Colonic mucosa (tissue), 4 donors: ENCODE results near the gene FCN2. TPM values are rescaled to one million over a fixed set of nuclear protein-coding genes. Genes with fewer than 3 reads are reported as not detected.
"Not testable (repeated sequence)": the region's sequence is repeated elsewhere in the genome, so short reads cannot be mapped to it uniquely, and the experiment has no call there.

Experiments used
- DNase-seq: peaks from one replicate; pipeline ENCODE4 v3.0.0-alpha.2; 2020
- H3K27ac ChIP-seq: fragments of 200-600 bp; one replicate; pipeline ENCODE4 v1.8.0; 2021
- H3K27me3 ChIP-seq: fragments of 200-600 bp; one replicate; pipeline ENCODE4 v1.8.0; 2021
- H3K36me3 ChIP-seq: fragments of 200-600 bp; one replicate; pipeline ENCODE4 v1.8.0; 2021
- H3K4me1 ChIP-seq: fragments of 200-600 bp; one replicate; pipeline ENCODE4 v1.8.0; 2021; ENCODE audit warnings: mild to moderate bottlenecking
- H3K4me3 ChIP-seq: fragments of 200-600 bp; one replicate; pipeline ENCODE4 v1.8.0; 2021
- H3K9ac ChIP-seq, 2 donors: one replicate each; pipeline ENCODE4 v1.7.0; 2013; ENCODE audit warnings: control low read depth in 2 of 2, low read depth in 2 of 2, low read length in 2 of 2
- H3K9me3 ChIP-seq: fragments of 200-600 bp; one replicate; pipeline ENCODE4 v1.8.0; 2021
- CTCF ChIP-seq: fragments of 200-600 bp; IDR thresholded peaks from one replicate; pipeline ENCODE4 v1.8.0; 2022; ENCODE audit warnings: antibody characterized with exemption, mild to moderate bottlenecking
- intact Hi-C: fragments of 100-400 bp; cut with DNase I; formaldehyde crosslinking; loops from one replicate; pipeline ENCODE4 v1.14.1; 2022
- total RNA-seq, 2 donors: library from RNA; stranded (reverse); fragmentation: NEBNext Ultra II Directional in 1 of 2; extraction: Animal tissue kit (Norgen Biotek cat#: 25700) in 1 of 2; gene quantifications; one replicate each; pipeline ENCODE4 v1.2.1, GENCODE V29; 2021
- donor health status: healthy.
- donor health status: DM: no; HTN: no; CAD: no.
- donor health status: DM: no; HTN: no; CAD: no.

The FCN2 gene
- total RNA-seq, 2 donors from 2014 or later: not detected

- DNase-seq: no peak
- Histone ChIP-seq H3K4me3 (no peak overlapping the region), H3K27ac (no peak overlapping the region), H3K36me3 (no peaks in the 10 kb centered on the region), H3K9me3 (no peaks in the 10 kb centered on the region), H3K27me3 (no peaks in the 10 kb centered on the region), H3K4me1 (no peaks in the 10 kb centered on the region), H3K9ac (no peak overlapping the region)
- intact Hi-C loops: no loop called here
- no peak for TF ChIP-seq CTCF
These were observed 26.7 kb upstream of the FCN2 start for GRCh38 chr9:134853893-134854292.

GRCh38 chr9:134854541-134854981 is 26.0 kb upstream of the FCN2 start:
- Histone ChIP-seq H3K36me3 (no peaks in the 10 kb centered on the region), H3K4me3 (no peak overlapping the region), H3K4me1 (no peaks in the 10 kb centered on the region), H3K9ac (no peak overlapping the region), H3K9me3 (no peaks in the 10 kb centered on the region), H3K27ac (no peak overlapping the region), H3K27me3 (no peaks in the 10 kb centered on the region)
- no peak for DNase-seq
- TF ChIP-seq CTCF: no peak
- intact Hi-C loops: no loop called here

GRCh38 chr9:134855231-134855899 is 25.2 kb upstream of the FCN2 start:
- H3K4me3 ChIP-seq: no peak overlapping the region
- no peaks in the 10 kb centered on the region for H3K36me3 ChIP-seq
- no peaks in the 10 kb centered on the region for H3K4me1 ChIP-seq
- no peak for TF ChIP-seq CTCF
- H3K27ac ChIP-seq: no peak overlapping the region
- intact Hi-C loops: no loop called here
- no peaks in the 10 kb centered on the region for H3K9me3 ChIP-seq
- no peak for DNase-seq
- no peaks in the 10 kb centered on the region for H3K27me3 ChIP-seq
- H3K9ac ChIP-seq: no peak overlapping the region

GRCh38 chr9:134855900-134856377 is 24.7 kb upstream of the FCN2 start:
- Histone ChIP-seq H3K27ac (no peak overlapping the region), H3K27me3 (no peaks in the 10 kb centered on the region), H3K4me1 (no peaks in the 10 kb centered on the region), H3K4me3 (no peak overlapping the region), H3K36me3 (no peaks in the 10 kb centered on the region), H3K9ac (no peak overlapping the region), H3K9me3 (no peaks in the 10 kb centered on the region)
- intact Hi-C loops: no loop called here
- TF ChIP-seq CTCF: no peak
- no peak for DNase-seq

GRCh38 chr9:134857451-134857850 is 23.2 kb upstream of the FCN2 start:
- intact Hi-C loops, DNase-seq, H3K36me3 ChIP-seq: not testable (repeated sequence)

GRCh38 chr9:134858051-134858841 is 22.4 kb upstream of the FCN2 start:
- no peak for TF ChIP-seq CTCF
- Histone ChIP-seq H3K4me3 (no peak overlapping the region), H3K9me3 (no peaks in the 10 kb centered on the region), H3K4me1 (no peaks in the 10 kb centered on the region), H3K27ac (no peak overlapping the region), H3K36me3 (no peaks in the 10 kb centered on the region), H3K27me3 (no peaks in the 10 kb centered on the region), H3K9ac (no peak overlapping the region)
- intact Hi-C loops: no loop called here
- no peak for DNase-seq

More at GRCh38 chr9:134857451-134857850, 23.2 kb upstream of the FCN2 start:
- H3K27me3 ChIP-seq, H3K27ac ChIP-seq, H3K4me3 ChIP-seq, H3K9me3 ChIP-seq, H3K4me1 ChIP-seq, H3K9ac ChIP-seq: not testable (repeated sequence)
